GM12878 (cell line): Measurements from ENCODE around the gene PINK1.

Experiments used
- CHD4 ChIP-seq: fragments of 200-600 bp; sonication (generic); IDR thresholded peaks from 2 replicates; pipeline ENCODE4 v1.6.1; 2016; ENCODE audit warnings: mild to moderate bottlenecking
- CREM ChIP-seq: IDR thresholded peaks from 2 replicates; pipeline ENCODE4 v1.6.1; 2014; ENCODE audit warnings: antibody characterized with exemption, low read depth
- EGR1 ChIP-seq, 2 experiments: IDR thresholded peaks; 1 replicate in 1 of 2; 2 replicates in 1 of 2; pipeline ENCODE4 v1.6.1; 2011 to 2012; ENCODE audit warnings: low read depth in 2 of 2, low read length in 2 of 2, borderline replicate concordance in 1 of 2, mild to moderate bottlenecking in 1 of 2, moderate library complexity in 1 of 2
- GABPA ChIP-seq: IDR thresholded peaks from 2 replicates; pipeline ENCODE4 v1.6.1; 2014; ENCODE audit warnings: antibody characterized with exemption, low read depth, mild to moderate bottlenecking, inconsistent platforms
- MAX ChIP-seq: IDR thresholded peaks from 2 replicates; pipeline ENCODE4 v1.6.1; 2012; ENCODE audit warnings: low read depth, low read length, improper control_type of control experiment
- MXI1 ChIP-seq: fragments of 150-350 bp; IDR thresholded peaks from 2 replicates; pipeline ENCODE4 v1.6.1; 2011; ENCODE audit warnings: low read depth, mild to moderate bottlenecking, inconsistent platforms, low read length, improper control_type of control experiment
- SMC3 ChIP-seq: IDR thresholded peaks from 2 replicates; pipeline ENCODE4 v1.6.1; 2011; ENCODE audit warnings: low read length, improper control_type of control experiment, borderline replicate concordance
- YY1 ChIP-seq: IDR thresholded peaks from 2 replicates; pipeline ENCODE4 v1.6.1; 2011; ENCODE audit warnings: low read depth, mild to moderate bottlenecking, low read length
- ZZZ3 ChIP-seq: IDR thresholded peaks from 2 replicates; pipeline ENCODE4 v1.6.1; 2011; ENCODE audit warnings: low read depth; ENCODE audit not compliant: control insufficient read depth, insufficient read length
- TF ChIP-seq, protein P1 (sequence below), 3 experiments: IDR thresholded peaks in 2 of 3; conservative IDR thresholded peaks in 1 of 3; 2 replicates each; pipeline ENCODE4 v1.5.1; 2011; ENCODE audit warnings: low read depth in 3 of 3, low read length in 3 of 3, mild to moderate bottlenecking in 3 of 3, control low read depth in 2 of 3, moderate library complexity in 2 of 3, inconsistent platforms in 1 of 3, mixed read lengths in 1 of 3; ENCODE audit not compliant: control insufficient read depth in 2 of 3, insufficient read depth in 1 of 3; ENCODE audit errors: extremely low read depth in 1 of 3
- TF ChIP-seq, protein P2 (sequence below): IDR thresholded peaks from 2 replicates; pipeline ENCODE4 v1.6.1; 2011; ENCODE audit warnings: borderline replicate concordance, low read depth, mild to moderate bottlenecking, moderate library complexity, low read length; ENCODE audit not compliant: insufficient read depth, poor library complexity, severe bottlenecking

GRCh38 chr1:20624709-20625108 is 8.5 kb upstream of the PINK1 start:
- no peak for TF ChIP-seq ZZZ3
- TF ChIP-seq, protein P1, sequence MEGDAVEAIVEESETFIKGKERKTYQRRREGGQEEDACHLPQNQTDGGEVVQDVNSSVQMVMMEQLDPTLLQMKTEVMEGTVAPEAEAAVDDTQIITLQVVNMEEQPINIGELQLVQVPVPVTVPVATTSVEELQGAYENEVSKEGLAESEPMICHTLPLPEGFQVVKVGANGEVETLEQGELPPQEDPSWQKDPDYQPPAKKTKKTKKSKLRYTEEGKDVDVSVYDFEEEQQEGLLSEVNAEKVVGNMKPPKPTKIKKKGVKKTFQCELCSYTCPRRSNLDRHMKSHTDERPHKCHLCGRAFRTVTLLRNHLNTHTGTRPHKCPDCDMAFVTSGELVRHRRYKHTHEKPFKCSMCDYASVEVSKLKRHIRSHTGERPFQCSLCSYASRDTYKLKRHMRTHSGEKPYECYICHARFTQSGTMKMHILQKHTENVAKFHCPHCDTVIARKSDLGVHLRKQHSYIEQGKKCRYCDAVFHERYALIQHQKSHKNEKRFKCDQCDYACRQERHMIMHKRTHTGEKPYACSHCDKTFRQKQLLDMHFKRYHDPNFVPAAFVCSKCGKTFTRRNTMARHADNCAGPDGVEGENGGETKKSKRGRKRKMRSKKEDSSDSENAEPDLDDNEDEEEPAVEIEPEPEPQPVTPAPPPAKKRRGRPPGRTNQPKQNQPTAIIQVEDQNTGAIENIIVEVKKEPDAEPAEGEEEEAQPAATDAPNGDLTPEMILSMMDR (IDR thresholded peaks at IDR 0.05 in 2 of 3, conservative IDR thresholded peaks at IDR 0.05 in 1 of 3; ENCODE audit: control insufficient read depth in 2 of 3, extremely low read depth in 1 of 3, insufficient read depth in 1 of 3, low read depth in 3 of 3, low read length in 3 of 3) = no peak
- no peak for TF ChIP-seq GABPA
- no peak for TF ChIP-seq CREM
- TF ChIP-seq YY1 = no peak
- TF ChIP-seq MXI1 = no peak
- TF ChIP-seq CHD4 = no peak
- TF ChIP-seq EGR1 (IDR thresholded peaks at IDR 0.05; ENCODE audit: borderline replicate concordance in 1 of 2, low read depth in 2 of 2, low read length in 2 of 2) = no peak
- TF ChIP-seq SMC3 = no peak
- TF ChIP-seq, protein P2, sequence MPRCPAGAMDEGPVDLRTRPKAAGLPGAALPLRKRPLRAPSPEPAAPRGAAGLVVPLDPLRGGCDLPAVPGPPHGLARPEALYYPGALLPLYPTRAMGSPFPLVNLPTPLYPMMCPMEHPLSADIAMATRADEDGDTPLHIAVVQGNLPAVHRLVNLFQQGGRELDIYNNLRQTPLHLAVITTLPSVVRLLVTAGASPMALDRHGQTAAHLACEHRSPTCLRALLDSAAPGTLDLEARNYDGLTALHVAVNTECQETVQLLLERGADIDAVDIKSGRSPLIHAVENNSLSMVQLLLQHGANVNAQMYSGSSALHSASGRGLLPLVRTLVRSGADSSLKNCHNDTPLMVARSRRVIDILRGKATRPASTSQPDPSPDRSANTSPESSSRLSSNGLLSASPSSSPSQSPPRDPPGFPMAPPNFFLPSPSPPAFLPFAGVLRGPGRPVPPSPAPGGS = no peak
- TF ChIP-seq MAX = no peak
